GM23338 (cell line): ENCODE results near the gene MRGPRF. TPM values are rescaled to one million over a fixed set of nuclear protein-coding genes. Genes with fewer than 3 reads are reported as not detected.

Source experiments
- ATAC-seq: fragments of 200-7000 bp; cut with Tn5 transposase; 3 replicates; pipeline ENCODE4 v1.9.1; 2020
- DNase-seq: peaks from one replicate; pipeline ENCODE4 v3.0.0-alpha.2; 2015; ENCODE audit warnings: low spot score
- H2AFZ ChIP-seq: fragments of 200-600 bp; sonication (generic); 2 replicates; pipeline ENCODE4 v1.8.0; 2016; ENCODE audit warnings: antibody characterized with exemption, mild to moderate bottlenecking, moderate library complexity
- H3F3A ChIP-seq: fragments of 200-600 bp; sonication (generic); replicated peaks from 2 replicates; pipeline ENCODE4 v1.8.0; 2017; ENCODE audit warnings: antibody characterized with exemption, mixed run types, low read depth
- H3K27ac ChIP-seq: fragments of 200-600 bp; sonication (generic); 2 replicates; pipeline ENCODE4 v1.6.1; 2016; ENCODE audit warnings: low read depth
- H3K27me3 ChIP-seq: fragments of 200-600 bp; sonication (generic); 2 replicates; pipeline ENCODE4 v1.8.0; 2016; ENCODE audit warnings: mild to moderate bottlenecking, mixed run types, moderate library complexity; ENCODE audit not compliant: insufficient read depth
- H3K36me3 ChIP-seq: fragments of 200-600 bp; sonication (generic); 2 replicates; pipeline ENCODE4 v1.8.0; 2016; ENCODE audit warnings: mild to moderate bottlenecking; ENCODE audit not compliant: insufficient read depth
- H3K4me1 ChIP-seq: fragments of 200-600 bp; sonication (generic); 2 replicates; pipeline ENCODE4 v1.8.0; 2016; ENCODE audit warnings: mild to moderate bottlenecking, moderate library complexity; ENCODE audit not compliant: insufficient read depth
- H3K4me2 ChIP-seq: fragments of 200-600 bp; sonication (generic); 2 replicates; pipeline ENCODE4 v1.7.1; 2017; ENCODE audit warnings: mixed run types
- H3K4me3 ChIP-seq: fragments of 200-600 bp; sonication (generic); 2 replicates; pipeline ENCODE4 v1.6.1; 2016; ENCODE audit warnings: mixed run types
- H3K79me2 ChIP-seq: fragments of 200-600 bp; sonication (generic); replicated peaks from 2 replicates; pipeline ENCODE4 v1.8.0; 2017; ENCODE audit warnings: mild to moderate bottlenecking; ENCODE audit not compliant: insufficient read depth
- H3K9me2 ChIP-seq: fragments of 200-600 bp; sonication (generic); 2 replicates; pipeline ENCODE4 v1.8.0; 2017; ENCODE audit not compliant: insufficient read depth
- H4K20me1 ChIP-seq: fragments of 200-600 bp; sonication (generic); replicated peaks from 2 replicates; pipeline ENCODE4 v1.8.0; 2017; ENCODE audit warnings: mild to moderate bottlenecking; ENCODE audit not compliant: insufficient read depth
- H3K27ac Mint-ChIP-seq: 2 replicates; pipeline ENCODE4 v1.8.0; 2020; ENCODE audit warnings: inconsistent platforms, mild to moderate bottlenecking, moderate library complexity, mixed read lengths
- H3K27me3 Mint-ChIP-seq: 3 replicates; pipeline ENCODE4 v1.8.0; 2022; ENCODE audit warnings: low read depth, mild to moderate bottlenecking, moderate library complexity, mixed read lengths, inconsistent platforms; ENCODE audit not compliant: insufficient read depth, poor library complexity
- H3K36me3 Mint-ChIP-seq: 3 replicates; pipeline ENCODE4 v1.8.0; 2021; ENCODE audit warnings: low read depth, mild to moderate bottlenecking, inconsistent platforms, moderate library complexity, mixed read lengths
- H3K4me1 Mint-ChIP-seq: 3 replicates; pipeline ENCODE4 v1.8.0; 2020; ENCODE audit warnings: mild to moderate bottlenecking, inconsistent platforms, mixed read lengths
- H3K4me3 Mint-ChIP-seq: 3 replicates; pipeline ENCODE4 v1.8.0; 2021; ENCODE audit warnings: moderate library complexity, mild to moderate bottlenecking, inconsistent platforms, mixed read lengths
- H3K9me3 Mint-ChIP-seq: 3 replicates; pipeline ENCODE4 v1.8.0; 2020; ENCODE audit warnings: moderate library complexity, mild to moderate bottlenecking, inconsistent platforms, mixed read lengths
- CREB1 ChIP-seq: fragments of 250-450 bp; sonication (Bioruptor Pico); IDR thresholded peaks from 2 replicates; pipeline ENCODE4 v1.5.0; 2020; ENCODE audit warnings: low read depth, mild to moderate bottlenecking, moderate library complexity
- ETS1 ChIP-seq: IDR thresholded peaks from 2 replicates; pipeline ENCODE4 v1.6.1; 2016; ENCODE audit warnings: antibody characterized with exemption
- EZH2 ChIP-seq: fragments of 200-600 bp; sonication (generic); IDR thresholded peaks from one replicate; pipeline ENCODE4 v1.8.0; 2017; ENCODE audit warnings: antibody characterized with exemption, mild to moderate bottlenecking, low read depth; ENCODE audit not compliant: unreplicated experiment
- EZH2phosphoT487 ChIP-seq: fragments of 200-600 bp; sonication (generic); IDR thresholded peaks from one replicate; pipeline ENCODE4 v1.8.1; 2018; ENCODE audit warnings: antibody characterized with exemption; ENCODE audit not compliant: unreplicated experiment
- JUNB ChIP-seq: IDR thresholded peaks from one replicate; pipeline ENCODE4 v1.6.1; 2016; ENCODE audit warnings: antibody characterized with exemption; ENCODE audit not compliant: unreplicated experiment
- NANOG ChIP-seq: IDR thresholded peaks from 2 replicates; pipeline ENCODE4 v1.6.1; 2016; ENCODE audit warnings: antibody characterized with exemption, borderline replicate concordance
- POLR2AphosphoS5 ChIP-seq: IDR thresholded peaks from 2 replicates; pipeline ENCODE4 v1.6.1; 2016; ENCODE audit warnings: antibody characterized with exemption, low read depth
- REST ChIP-seq: IDR thresholded peaks from one replicate; pipeline ENCODE4 v1.6.1; 2018; ENCODE audit warnings: antibody characterized with exemption; ENCODE audit not compliant: unreplicated experiment
- STAT1 ChIP-seq: IDR thresholded peaks from one replicate; pipeline ENCODE4 v1.6.1; 2016; ENCODE audit warnings: antibody characterized with exemption; ENCODE audit not compliant: unreplicated experiment
- ZNF114 ChIP-seq: fragments of 250-450 bp; sonication (Bioruptor Pico); IDR thresholded peaks from 2 replicates; pipeline ENCODE4 v1.5.0; 2020; ENCODE audit warnings: mild to moderate bottlenecking, moderate library complexity
- ZNF331 ChIP-seq: fragments of 250-450 bp; sonication (Bioruptor Pico); IDR thresholded peaks from 2 replicates; pipeline ENCODE4 v1.5.0; 2020; ENCODE audit warnings: low read depth, mild to moderate bottlenecking, moderate library complexity
- ZNF462 ChIP-seq: fragments of 250-450 bp; sonication (Bioruptor Pico); IDR thresholded peaks from 2 replicates; pipeline ENCODE4 v1.5.0; 2020; ENCODE audit warnings: mild to moderate bottlenecking, moderate library complexity
- polyA plus RNA-seq: library from polyadenylated mRNA; unstranded; fragments of >200 nt; fragmentation: Nextera tagmentation; extraction: Ambion mirVana; gene quantifications from 2 replicates; pipeline ENCODE4 v1.2.1, GENCODE V29; 2016
- total RNA-seq: library from RNA; depleted of rRNA; stranded (reverse); fragments of >200 nt; shearing (Covaris generic); gene quantifications from 2 replicates; pipeline ENCODE4 v1.2.3, GENCODE V29; 2014

Gene MRGPRF
- total and polyA plus RNA-seq, 2 experiments from 2014 or later: 3.3 to 9.0 TPM

- H3K4me3 Mint-ChIP-seq: no peak overlapping the region
- no peaks in the 10 kb centered on the region; the same call in 2 of the 3 replicates for H3K4me1 Mint-ChIP-seq
- no peaks in the 10 kb centered on the region for H3K9me3 Mint-ChIP-seq
- Histone ChIP-seq H4K20me1 (no peaks in the 10 kb centered on the region; the same call in 1 of the 2 replicates), H3K9me2 (no peaks in the 10 kb centered on the region), H3K27me3 (no peaks in the 10 kb centered on the region), H3K4me3 (no peak overlapping the region), H3K79me2 (peaks cover 18% of the 10 kb centered on the region), H3K4me2 (no peak overlapping the region), H3K27ac (no peak overlapping the region), H3K36me3 (no peaks in the 10 kb centered on the region), H3K4me1 (no peaks in the 10 kb centered on the region), H3F3A (no peaks in the 10 kb centered on the region), H2AFZ (no peak overlapping the region)
- H3K27ac Mint-ChIP-seq: no peak overlapping the region
- H3K36me3 Mint-ChIP-seq: no peaks in the 10 kb centered on the region; the same call in 1 of the 3 replicates
- DNase-seq: no peak
- H3K27me3 Mint-ChIP-seq: peaks cover 7% of the 10 kb centered on the region
- no peak for ATAC-seq
- TF ChIP-seq STAT1 (no peak), JUNB (no peak), NANOG (no peak), CREB1 (no peak), REST (no peak), EZH2phosphoT487 (no peak), POLR2AphosphoS5 (no peak), ZNF462 (CRISPR knock-in tag) (no peak), EZH2 (no peak), ETS1 (no peak), ZNF114 (CRISPR knock-in tag) (no peak), ZNF331 (CRISPR knock-in tag) (no peak)
Observed at GRCh38 chr11:69057236-69057635, 44.2 kb upstream of the MRGPRF start.
